IPS DF 6.9 (cell line): ENCODE measurements around the gene S100A13.
"Not testable (repeated sequence)": the region's sequence is repeated elsewhere in the genome, so short reads cannot be mapped to it uniquely, and the experiment has no call there.

Source experiments
- DNase-seq: peaks from one replicate; pipeline ENCODE4 v3.0.0-alpha.2; 2013; ENCODE audit warnings: low read depth, low spot score
- H3K27ac ChIP-seq: one replicate; pipeline ENCODE4 v1.5.1; 2013; ENCODE audit warnings: low read length, control low read depth
- H3K27me3 ChIP-seq: 2 replicates; pipeline ENCODE4 v1.6.1; 2013; ENCODE audit warnings: mild to moderate bottlenecking, low read length; ENCODE audit not compliant: control insufficient read depth, insufficient read depth
- H3K36me3 ChIP-seq: 2 replicates; pipeline ENCODE4 v1.6.1; 2013; ENCODE audit warnings: low read length; ENCODE audit not compliant: control insufficient read depth, insufficient read depth
- H3K4me1 ChIP-seq: 2 replicates; pipeline ENCODE4 v1.6.1; 2013; ENCODE audit warnings: low read length; ENCODE audit not compliant: control insufficient read depth, insufficient read depth
- H3K4me3 ChIP-seq: 2 replicates; pipeline ENCODE4 v1.5.1; 2013; ENCODE audit warnings: mild to moderate bottlenecking, low read length
- H3K9me3 ChIP-seq: 2 replicates; pipeline ENCODE4 v1.6.1; 2013; ENCODE audit warnings: low read length, inconsistent platforms; ENCODE audit not compliant: control insufficient read depth, insufficient read depth
- WGBS: extraction: QIAGEN DNeasy Blood & Tissue Kit; methylation state at CpG from one replicate; pipeline ENCODE4 v1.1.7; 2013; ENCODE audit warnings: mixed read lengths, missing lambda C conversion rate; ENCODE audit not compliant: insufficient read length, insufficient coverage; 5-methylcytosine and 5-hydroxymethylcytosine counted together

Gene S100A13

DNA sequence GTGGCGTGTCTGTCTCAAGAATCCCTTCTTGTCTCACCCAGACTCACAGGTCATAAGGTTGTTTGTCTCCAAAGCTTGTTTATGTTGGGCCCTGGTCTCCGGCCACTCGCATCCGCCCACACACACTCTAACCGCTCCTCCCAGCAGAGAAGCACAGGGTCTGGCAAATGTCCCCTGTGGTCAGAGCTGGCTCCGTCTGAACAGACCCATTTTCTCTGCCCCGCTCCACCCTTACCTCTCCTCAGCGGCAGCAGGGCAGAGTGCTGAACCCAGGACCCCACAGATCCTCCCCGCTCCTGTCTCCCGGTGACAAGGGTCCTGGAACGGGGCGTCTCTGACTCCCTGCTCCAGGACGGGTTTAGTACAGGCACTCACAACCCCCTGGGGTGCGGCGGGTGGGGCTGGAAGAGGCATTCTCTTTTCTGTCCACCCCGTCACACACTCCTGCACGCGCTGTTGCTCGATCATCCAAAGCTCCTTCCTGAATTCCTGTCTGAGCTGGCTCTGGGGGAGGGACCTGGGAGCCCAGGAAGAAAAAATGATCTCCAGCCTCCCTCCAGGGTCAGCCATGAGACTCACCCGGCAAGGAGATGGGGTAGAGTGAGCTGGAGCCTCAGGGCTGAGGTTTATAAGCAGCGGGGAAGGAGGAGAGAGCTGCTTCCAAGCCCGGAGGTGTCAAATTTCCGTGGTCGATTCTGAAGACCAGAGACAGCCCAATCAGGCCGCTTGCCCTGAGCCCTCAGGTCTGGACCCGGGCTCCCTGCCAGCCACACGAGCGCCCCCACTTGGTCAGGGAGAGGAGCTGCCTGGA is at the start of gene S100A13:
TSS of gene S100A13 (minus strand) at position 602 of the 811 bp plus-strand sequence. CDS start 1,033 bp downstream, outside the sequence.
- peaks cover 6% of the 10 kb centered on the region for H3K4me1 ChIP-seq
- H3K36me3 ChIP-seq = peaks cover 2% of the 10 kb centered on the region; the same call in 1 of the 2 replicates
- peak; percentile 95 for DNase-seq
- no peaks in the 10 kb centered on the region for H3K27me3 ChIP-seq
- no peak within 1 kb of the TSS for H3K27ac ChIP-seq
- H3K9me3 ChIP-seq = no peaks in the 10 kb centered on the region
- no CpG with 5 or more reads among the region's 28 CpGs for WGBS
- peak within 1 kb of the TSS; percentile 34 for H3K4me3 ChIP-seq

DNA sequence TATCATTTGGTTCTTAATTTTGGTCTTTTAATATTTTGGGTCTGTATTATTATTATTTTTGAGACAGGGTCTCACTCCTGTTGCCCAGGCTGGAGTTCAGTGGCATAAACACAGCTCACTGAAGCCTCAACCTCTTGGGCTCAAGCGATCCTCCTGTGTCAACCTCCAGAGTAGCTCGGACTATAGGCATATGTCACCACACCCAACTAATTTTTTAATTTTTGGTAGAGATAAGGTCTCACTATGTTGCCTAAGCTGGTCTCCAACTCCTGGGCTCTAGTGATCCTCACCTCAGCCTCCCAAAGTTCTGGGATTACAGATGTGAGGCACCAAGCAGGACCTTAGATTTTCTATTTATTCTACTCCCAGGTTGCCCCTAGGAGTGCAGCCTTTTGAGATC is 46.2 kb upstream of the S100A13 start:
- H3K9me3 ChIP-seq = no peaks in the 10 kb centered on the region
- no peak for DNase-seq

DNA sequence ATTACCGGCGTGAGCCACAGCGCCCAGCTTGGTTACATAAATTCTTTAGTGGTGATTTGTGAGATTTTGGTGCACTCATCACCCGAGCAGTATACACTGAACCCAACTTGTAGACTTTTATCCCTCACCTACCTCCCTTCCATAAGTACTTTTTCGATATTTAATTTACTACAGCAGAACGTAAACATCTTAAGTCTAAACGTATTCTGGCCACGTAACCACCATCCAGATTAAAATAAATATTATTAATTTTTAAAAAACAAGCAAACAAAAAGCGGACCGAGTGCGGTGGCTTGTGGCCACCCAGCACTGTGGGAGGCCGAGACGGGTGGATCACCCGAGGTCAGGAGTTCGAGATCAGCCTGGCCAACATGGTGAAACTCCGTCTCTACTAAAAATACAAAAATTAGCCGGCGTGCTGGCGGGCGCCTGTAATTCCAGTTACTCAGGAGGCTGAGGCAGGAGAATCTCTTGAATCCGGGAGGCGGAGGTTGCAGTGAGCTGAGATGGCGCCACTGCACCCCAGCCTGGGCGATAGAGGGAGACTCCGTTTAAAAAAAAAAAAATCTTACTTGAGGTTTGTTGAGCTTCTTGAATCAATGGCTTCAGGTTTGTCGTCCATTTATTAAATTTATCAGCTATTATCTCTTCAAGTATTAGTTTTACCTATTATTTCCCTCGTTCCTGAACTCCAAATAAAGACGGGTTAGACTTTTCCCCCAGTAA is 44.5 kb upstream of the S100A13 start:
- not testable (repeated sequence) for DNase-seq, H3K27me3 ChIP-seq, H3K27ac ChIP-seq, H3K4me1 ChIP-seq, H3K9me3 ChIP-seq
- Histone ChIP-seq H3K36me3 (peaks cover 24% of the 10 kb centered on the region; the same call in 1 of the 2 replicates), H3K4me3 (peak overlapping the region; percentile 87; the same call in 1 of the 2 replicates)
- no CpG with 5 or more reads among the region's 28 CpGs for WGBS

More for the DNA sequence above, 46.2 kb upstream of the S100A13 start:
- Histone ChIP-seq H3K4me1 (no peaks in the 10 kb centered on the region; the same call in 1 of the 2 replicates), H3K4me3 (no peak overlapping the region), H3K36me3 (peaks cover 11% of the 10 kb centered on the region; the same call in 1 of the 2 replicates), H3K27me3 (no peaks in the 10 kb centered on the region; the same call in 1 of the 2 replicates), H3K27ac (no peak overlapping the region)
- no CpG with 5 or more reads among the region's 2 CpGs for WGBS

DNA sequence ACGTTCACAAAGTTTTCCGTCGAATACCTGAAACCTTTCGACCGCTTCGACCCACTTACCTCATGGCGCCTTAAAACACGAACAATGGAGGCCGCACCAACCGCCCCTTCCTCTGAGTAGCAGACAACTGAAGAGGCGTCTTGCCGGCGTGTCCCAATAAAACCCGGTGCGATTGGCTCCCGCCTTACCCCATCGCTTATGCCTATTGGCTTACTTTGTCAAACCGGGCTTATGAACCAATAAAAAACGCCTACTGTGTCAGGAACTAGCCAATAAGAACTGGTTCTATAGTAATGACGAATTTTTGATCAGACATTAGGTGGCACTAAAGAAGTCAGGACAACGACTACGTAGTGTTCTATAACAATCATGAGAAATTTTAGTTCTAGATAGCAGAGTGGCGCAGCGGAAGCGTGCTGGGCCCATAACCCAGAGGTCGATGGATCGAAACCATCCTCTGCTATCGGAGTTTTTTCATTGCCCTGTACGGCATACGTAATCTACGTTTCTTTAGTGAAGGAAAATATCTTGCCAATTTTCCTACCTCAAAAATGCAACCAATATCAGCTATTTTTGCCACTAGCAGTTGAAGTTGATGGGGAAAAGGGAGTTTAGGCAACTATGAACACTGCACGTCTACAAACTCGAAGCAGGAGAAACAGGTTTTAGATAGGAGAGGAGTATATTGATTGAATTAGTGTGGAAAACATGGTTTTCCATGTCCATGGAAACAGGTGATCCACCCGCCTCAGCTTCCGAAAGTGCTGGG is 43.7 kb upstream of the S100A13 start, which contains the start of gene ILF2:
TSS of gene ILF2 (minus strand) at position 135 of the 769 bp plus-strand sequence. CDS start at position 64, 71 bp downstream.
- peak within 1 kb of the TSS; percentile 88 for H3K4me3 ChIP-seq
- H3K9me3 ChIP-seq = no peaks in the 10 kb centered on the region
- DNase-seq = peak; percentile 94
- H3K4me1 ChIP-seq = no peaks in the 10 kb centered on the region; the same call in 1 of the 2 replicates
- no peak within 1 kb of the TSS for H3K27ac ChIP-seq
- WGBS = no CpG with 5 or more reads among the region's 35 CpGs
- peaks cover 29% of the 10 kb centered on the region; the same call in 1 of the 2 replicates for H3K36me3 ChIP-seq
- H3K27me3 ChIP-seq = no peaks in the 10 kb centered on the region

DNA sequence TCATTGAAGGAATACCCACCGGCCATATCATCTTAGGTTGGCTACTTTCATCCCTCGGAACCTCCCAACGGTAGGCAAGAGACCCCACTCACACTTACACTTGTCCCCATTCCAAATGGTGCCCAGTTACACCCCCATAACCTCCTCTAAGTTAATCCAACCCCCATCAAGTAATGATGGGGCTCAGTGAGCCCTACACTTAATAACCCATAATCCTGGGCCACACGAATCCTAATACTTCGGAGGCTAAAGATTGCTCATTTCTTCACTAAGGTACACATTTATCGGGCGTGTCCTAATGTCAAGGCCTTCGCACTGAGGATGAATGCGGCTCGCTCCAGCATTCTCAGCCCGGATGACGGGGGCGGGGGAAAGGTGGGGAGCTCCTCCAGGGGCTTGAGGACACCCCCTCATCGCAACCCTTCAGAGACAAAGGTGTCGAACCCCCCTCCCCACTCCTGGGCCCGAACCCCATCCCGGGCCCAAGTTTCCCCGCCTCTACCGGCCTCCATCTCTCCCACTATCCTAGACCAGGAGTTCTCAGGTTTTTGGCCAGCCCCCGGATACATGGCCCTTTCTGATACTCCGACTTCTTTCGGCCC is 43.1 kb upstream of the S100A13 start:
- Histone ChIP-seq H3K4me3 (peak overlapping the region; percentile 88), H3K36me3 (peaks cover 29% of the 10 kb centered on the region; the same call in 1 of the 2 replicates), H3K9me3 (no peaks in the 10 kb centered on the region), H3K4me1 (no peaks in the 10 kb centered on the region; the same call in 1 of the 2 replicates), H3K27ac (no peak overlapping the region), H3K27me3 (no peaks in the 10 kb centered on the region)
- WGBS = no CpG with 5 or more reads among the region's 22 CpGs
- no peak for DNase-seq

DNA sequence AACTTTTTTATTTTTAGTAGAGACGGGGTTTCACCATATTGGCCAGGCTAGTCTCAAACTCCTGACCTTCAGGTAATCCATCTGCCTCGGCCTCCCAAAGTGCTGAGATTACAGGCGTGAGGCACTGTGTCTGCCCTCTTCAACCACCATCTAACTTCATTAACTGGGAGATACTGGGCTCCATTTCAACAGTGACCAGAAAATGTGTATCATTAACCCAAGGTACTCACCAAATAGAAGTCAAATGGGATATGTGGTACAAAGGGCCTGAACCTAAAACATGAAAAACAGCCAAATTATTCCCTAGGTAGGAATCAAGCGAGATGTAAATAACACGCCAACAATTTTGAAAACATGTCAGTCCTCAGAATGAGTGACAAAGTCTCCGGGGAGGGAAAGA is 42.3 kb upstream of the S100A13 start:
- no CpG with 5 or more reads among the region's 6 CpGs for WGBS
- peak overlapping the region; percentile 88; the same call in 1 of the 2 replicates for H3K4me3 ChIP-seq
- H3K27me3 ChIP-seq = no peaks in the 10 kb centered on the region
- no peaks in the 10 kb centered on the region; the same call in 1 of the 2 replicates for H3K4me1 ChIP-seq
- no peaks in the 10 kb centered on the region for H3K9me3 ChIP-seq
- no peak for DNase-seq
- H3K36me3 ChIP-seq = peaks cover 32% of the 10 kb centered on the region; the same call in 1 of the 2 replicates
- no peak overlapping the region for H3K27ac ChIP-seq

DNA sequence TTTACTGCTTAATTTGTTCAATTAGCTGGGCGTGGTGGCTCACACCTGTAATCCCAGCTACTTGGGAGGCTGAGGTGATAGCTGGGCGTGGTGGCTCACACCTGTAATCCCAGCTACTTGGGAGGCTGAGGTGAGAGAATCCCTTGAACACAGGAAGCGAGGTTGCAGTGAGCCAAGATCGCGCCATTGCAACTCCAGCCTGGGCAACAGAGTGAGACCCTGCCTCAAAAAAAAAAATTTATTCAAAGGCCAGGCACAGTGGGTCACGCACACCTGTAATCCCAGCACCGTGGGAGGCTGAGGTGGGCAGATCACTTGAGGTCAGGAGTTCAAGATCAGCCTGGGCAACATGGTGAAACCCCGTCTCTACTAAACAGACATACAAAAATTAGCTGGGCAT is 41.4 kb upstream of the S100A13 start:
- H3K9me3 ChIP-seq, DNase-seq, H3K27me3 ChIP-seq, H3K4me3 ChIP-seq, H3K27ac ChIP-seq, H3K4me1 ChIP-seq: not testable (repeated sequence)
- no CpG with 5 or more reads among the region's 8 CpGs for WGBS
- H3K36me3 ChIP-seq = peaks cover 40% of the 10 kb centered on the region; the same call in 1 of the 2 replicates

DNA sequence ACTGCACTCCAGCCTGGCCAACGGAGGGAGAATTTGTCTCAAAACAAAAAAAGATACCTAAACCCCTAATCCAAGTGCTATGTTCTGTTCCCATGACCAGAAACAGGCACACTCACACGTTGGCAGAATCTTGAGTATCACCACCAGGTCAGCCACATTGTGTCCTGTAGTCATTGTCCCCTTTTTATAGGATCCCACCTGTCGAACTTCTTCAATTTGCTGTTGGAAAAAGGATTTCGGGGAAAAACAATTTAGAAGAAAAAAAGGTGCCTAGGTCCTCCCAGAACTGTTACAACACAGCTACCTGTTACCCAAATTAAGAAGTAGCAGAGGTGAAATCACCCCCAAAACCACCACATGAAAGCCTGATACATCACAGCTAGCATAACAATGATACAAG is 40.1 kb upstream of the S100A13 start:
- Histone ChIP-seq H3K36me3 (peaks cover 47% of the 10 kb centered on the region; the same call in 1 of the 2 replicates), H3K4me1 (no peaks in the 10 kb centered on the region; the same call in 1 of the 2 replicates), H3K27me3 (no peaks in the 10 kb centered on the region), H3K9me3 (no peaks in the 10 kb centered on the region), H3K4me3 (no peak overlapping the region), H3K27ac (no peak overlapping the region)
- DNase-seq = no peak
- WGBS = no CpG with 5 or more reads among the region's 4 CpGs

DNA sequence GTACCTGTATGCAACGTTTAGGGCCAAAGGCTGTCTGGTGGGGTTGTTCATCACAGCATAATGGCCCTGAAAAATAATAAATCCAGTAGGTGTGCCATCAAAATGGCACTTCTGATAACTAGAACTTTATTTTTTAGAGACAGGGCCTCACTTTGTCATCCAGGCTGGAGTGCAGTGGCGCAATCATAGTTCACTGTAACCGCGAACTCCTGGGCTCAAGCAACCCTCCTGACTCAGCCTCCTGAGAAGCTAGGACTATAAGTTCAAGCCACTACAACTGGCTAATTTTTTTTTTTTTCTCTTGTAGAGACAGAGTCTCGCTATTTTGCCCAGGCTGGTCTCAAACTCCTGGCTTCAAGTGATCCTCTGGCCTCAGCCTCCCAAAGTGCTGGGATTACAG is 35.9 kb upstream of the S100A13 start:
- H3K4me1 ChIP-seq = no peaks in the 10 kb centered on the region
- no CpG with 5 or more reads among the region's 5 CpGs for WGBS
- H3K27me3 ChIP-seq = no peaks in the 10 kb centered on the region
- H3K36me3 ChIP-seq = peaks cover 39% of the 10 kb centered on the region; the same call in 1 of the 2 replicates
- no peak overlapping the region for H3K4me3 ChIP-seq
- no peak overlapping the region for H3K27ac ChIP-seq
- DNase-seq = no peak
- H3K9me3 ChIP-seq = no peaks in the 10 kb centered on the region
